DND-41 (cell line): Measurements from ENCODE around the gene JAZF1.

ENCODE experiments used
- ATAC-seq: fragments of 200-7000 bp; cut with Tn5 transposase; 3 replicates; pipeline ENCODE4 v1.9.1; 2021; ENCODE audit warnings: low read depth; ENCODE audit not compliant: insufficient read depth
- DNase-seq: peaks from one replicate; pipeline ENCODE4 v3.0.0-alpha.2; 2020
- H2AFZ ChIP-seq: 2 replicates; pipeline ENCODE4 v1.6.0; 2012; ENCODE audit warnings: low read depth, low read length
- H3K27ac ChIP-seq: 2 replicates; pipeline ENCODE4 v1.5.1; 2012; ENCODE audit warnings: low read length, inconsistent platforms
- H3K27me3 ChIP-seq: fragments of 200-600 bp; sonication (generic); 2 replicates; pipeline ENCODE4 v1.6.0; 2012; ENCODE audit warnings: low read length, mild to moderate bottlenecking, inconsistent platforms; ENCODE audit not compliant: insufficient read depth, poor library complexity
- H3K36me3 ChIP-seq: 2 replicates; pipeline ENCODE4 v1.5.1; 2012; ENCODE audit warnings: low read length, inconsistent platforms; ENCODE audit not compliant: insufficient read depth
- H3K4me1 ChIP-seq: 2 replicates; pipeline ENCODE4 v1.5.1; 2012; ENCODE audit warnings: mild to moderate bottlenecking, low read length; ENCODE audit not compliant: insufficient read depth
- H3K4me2 ChIP-seq: 2 replicates; pipeline ENCODE4 v1.6.0; 2012; ENCODE audit warnings: mild to moderate bottlenecking, moderate library complexity, low read length, inconsistent platforms; ENCODE audit not compliant: insufficient read depth
- H3K4me3 ChIP-seq, 2 experiments: fragments of 200-600 bp in 1 of 2; shearing (Covaris generic) in 1 of 2; 2 replicates each; pipeline ENCODE4 v1.5.1; 2012 to 2016; ENCODE audit warnings: inconsistent platforms in 2 of 2, low read length in 2 of 2, mild to moderate bottlenecking in 2 of 2, low read depth in 1 of 2, moderate library complexity in 1 of 2
- H3K79me2 ChIP-seq: 2 replicates; pipeline ENCODE4 v1.6.0; 2012; ENCODE audit warnings: low read length, inconsistent platforms; ENCODE audit not compliant: insufficient read depth
- H3K9ac ChIP-seq: 2 replicates; pipeline ENCODE4 v1.6.0; 2012; ENCODE audit warnings: low read depth, mild to moderate bottlenecking, inconsistent platforms, low read length, moderate library complexity
- H3K9me3 ChIP-seq: 2 replicates; pipeline ENCODE4 v1.5.1; 2012; ENCODE audit warnings: low read length, moderate library complexity, mild to moderate bottlenecking, inconsistent platforms; ENCODE audit not compliant: insufficient read depth, severe bottlenecking
- H4K20me1 ChIP-seq: 2 replicates; pipeline ENCODE4 v1.6.0; 2012; ENCODE audit warnings: low read length; ENCODE audit not compliant: insufficient read depth
- EZH2 ChIP-seq: IDR thresholded peaks from 3 replicates; pipeline ENCODE4 v1.6.1; 2012; ENCODE audit warnings: borderline replicate concordance, low read depth, mild to moderate bottlenecking, moderate library complexity, low read length, inconsistent platforms; ENCODE audit not compliant: severe bottlenecking
- TF ChIP-seq, protein P1 (sequence below): IDR thresholded peaks from 2 replicates; pipeline ENCODE4 v1.5.1; 2012; ENCODE audit warnings: borderline replicate concordance, low read length, moderate library complexity, mild to moderate bottlenecking; ENCODE audit not compliant: poor library complexity, severe bottlenecking; ENCODE audit errors: extremely low read depth

JAZF1 gene

GRCh38 chr7:28112467-28112866, 68.1 kb downstream of the JAZF1 start:
- DNase-seq (no peak), ATAC-seq (no peak)
- no peak for TF ChIP-seq EZH2
- TF ChIP-seq, protein P1, sequence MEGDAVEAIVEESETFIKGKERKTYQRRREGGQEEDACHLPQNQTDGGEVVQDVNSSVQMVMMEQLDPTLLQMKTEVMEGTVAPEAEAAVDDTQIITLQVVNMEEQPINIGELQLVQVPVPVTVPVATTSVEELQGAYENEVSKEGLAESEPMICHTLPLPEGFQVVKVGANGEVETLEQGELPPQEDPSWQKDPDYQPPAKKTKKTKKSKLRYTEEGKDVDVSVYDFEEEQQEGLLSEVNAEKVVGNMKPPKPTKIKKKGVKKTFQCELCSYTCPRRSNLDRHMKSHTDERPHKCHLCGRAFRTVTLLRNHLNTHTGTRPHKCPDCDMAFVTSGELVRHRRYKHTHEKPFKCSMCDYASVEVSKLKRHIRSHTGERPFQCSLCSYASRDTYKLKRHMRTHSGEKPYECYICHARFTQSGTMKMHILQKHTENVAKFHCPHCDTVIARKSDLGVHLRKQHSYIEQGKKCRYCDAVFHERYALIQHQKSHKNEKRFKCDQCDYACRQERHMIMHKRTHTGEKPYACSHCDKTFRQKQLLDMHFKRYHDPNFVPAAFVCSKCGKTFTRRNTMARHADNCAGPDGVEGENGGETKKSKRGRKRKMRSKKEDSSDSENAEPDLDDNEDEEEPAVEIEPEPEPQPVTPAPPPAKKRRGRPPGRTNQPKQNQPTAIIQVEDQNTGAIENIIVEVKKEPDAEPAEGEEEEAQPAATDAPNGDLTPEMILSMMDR = no peak
- H3K9me3 ChIP-seq = no peaks in the 10 kb centered on the region
- no peaks in the 10 kb centered on the region for H3K79me2 ChIP-seq
- H3K4me3 ChIP-seq = no peak overlapping the region
- no peaks in the 10 kb centered on the region for H3K36me3 ChIP-seq
- no peak overlapping the region for H3K27ac ChIP-seq
- H3K27me3 ChIP-seq = no peaks in the 10 kb centered on the region
- H2AFZ ChIP-seq = no peak overlapping the region
- H4K20me1 ChIP-seq = 0 out of 2 replicates have a peak, but pooled peaks cover 5% of the 10 kb centered on the region
- H3K9ac ChIP-seq = no peak overlapping the region
- no peaks in the 10 kb centered on the region for H3K4me1 ChIP-seq
- no peak overlapping the region for H3K4me2 ChIP-seq

DNA sequence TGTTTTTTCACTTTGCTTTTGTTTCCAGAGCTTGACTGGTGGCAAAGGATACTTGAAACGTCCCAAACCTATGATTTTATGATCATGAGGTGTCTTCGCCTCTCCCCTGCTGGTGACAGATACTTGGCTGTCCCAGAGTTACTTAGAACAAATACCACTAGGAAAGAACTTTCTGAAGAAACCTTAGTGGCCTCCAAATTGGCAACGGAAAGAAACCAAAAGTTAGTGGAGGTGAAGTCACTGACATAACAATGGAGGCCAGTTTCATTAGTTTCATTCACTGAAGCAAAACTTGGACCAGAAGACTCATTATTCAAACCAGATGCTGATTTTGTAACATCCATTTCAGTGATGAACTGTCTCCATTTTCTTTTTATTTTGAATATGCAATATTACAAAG, 68.6 kb downstream of the JAZF1 start:
- no peak for TF ChIP-seq EZH2
- TF ChIP-seq, protein P1 = no peak

DNA sequence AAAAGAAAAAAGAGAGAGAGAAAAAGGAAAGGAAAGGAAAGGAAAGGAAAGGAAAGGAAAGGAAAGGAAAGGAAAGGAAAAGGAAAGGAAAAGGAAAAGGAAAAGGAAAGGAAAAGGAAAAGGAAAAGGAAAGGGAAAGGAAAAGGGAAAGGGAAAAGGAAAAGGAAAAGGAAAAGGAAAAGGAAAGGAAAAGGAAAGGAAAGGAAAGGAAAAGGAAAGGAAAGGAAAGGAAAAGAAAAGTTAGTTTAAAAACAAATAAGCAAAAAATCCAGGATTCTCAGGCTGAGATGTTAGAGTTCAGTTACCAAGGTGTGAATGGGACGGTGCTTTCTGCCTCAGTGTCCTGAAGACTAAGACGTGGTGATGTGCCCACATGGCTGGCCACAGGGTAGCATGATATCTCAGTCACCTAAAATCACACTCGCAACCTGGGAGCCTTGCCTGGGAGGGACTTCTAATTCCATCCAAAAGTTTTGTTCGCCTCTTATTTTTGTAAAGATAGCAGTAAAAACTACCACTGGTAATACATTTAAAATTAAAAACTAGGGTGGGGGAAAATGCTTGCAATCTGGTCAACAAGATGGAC, 70.1 kb downstream of the JAZF1 start:
- Histone ChIP-seq H4K20me1 (0 out of 2 replicates have a peak, but pooled peaks cover 5% of the 10 kb centered on the region), H3K36me3 (no peaks in the 10 kb centered on the region), H3K9ac (no peak overlapping the region), H2AFZ (no peak overlapping the region), H3K4me1 (no peaks in the 10 kb centered on the region), H3K4me2 (no peak overlapping the region), H3K27me3 (no peaks in the 10 kb centered on the region), H3K4me3 (no peak overlapping the region), H3K27ac (no peak overlapping the region), H3K79me2 (no peaks in the 10 kb centered on the region), H3K9me3 (no peaks in the 10 kb centered on the region)
- ATAC-seq (no peak), DNase-seq (no peak)
- TF ChIP-seq, protein P1 = no peak
- TF ChIP-seq EZH2 = no peak

More for the DNA sequence above, 68.6 kb downstream of the JAZF1 start:
- no peak overlapping the region for H3K27ac ChIP-seq
- H3K9me3 ChIP-seq = no peaks in the 10 kb centered on the region
- no peak overlapping the region for H3K4me2 ChIP-seq
- no peaks in the 10 kb centered on the region for H3K4me1 ChIP-seq
- H2AFZ ChIP-seq = no peak overlapping the region
- H3K9ac ChIP-seq = no peak overlapping the region
- ATAC-seq = no peak
- H3K36me3 ChIP-seq = no peaks in the 10 kb centered on the region
- no peaks in the 10 kb centered on the region for H3K79me2 ChIP-seq
- H3K27me3 ChIP-seq = no peaks in the 10 kb centered on the region
- H3K4me3 ChIP-seq = no peak overlapping the region
- 0 out of 2 replicates have a peak, but pooled peaks cover 5% of the 10 kb centered on the region for H4K20me1 ChIP-seq
- DNase-seq = no peak
